Stimulated activated naive CD8-positive, alpha-beta T cell treated with anti-CD3 and anti-CD28 coated beads, Interleukin-15, amount 100 ng/mL, for 72 hours (primary cell): ENCODE measurements around the gene ISLR.

Experiments used
- ATAC-seq: fragments of 150-1000 bp; cut with Tn5 transposase; 2 replicates; pipeline ENCODE4 v1.10.0; 2021; ENCODE audit warnings: mild to moderate bottlenecking, moderate library complexity
- DNase-seq, 2 donors: peaks; one replicate each; pipeline ENCODE4 v3.0.0; 2021 to 2022
- H3K27ac Mint-ChIP-seq, 2 donors: one replicate each; pipeline ENCODE4 v1.8.0; 2022; ENCODE audit warnings: mild to moderate bottlenecking in 2 of 2, mixed read lengths in 2 of 2, moderate library complexity in 2 of 2
- H3K27me3 Mint-ChIP-seq: one replicate; pipeline ENCODE4 v1.8.0; 2022; ENCODE audit warnings: mixed read lengths
- H3K4me1 Mint-ChIP-seq: one replicate; pipeline ENCODE4 v1.8.0; 2022; ENCODE audit warnings: mild to moderate bottlenecking, mixed read lengths
- H3K4me3 Mint-ChIP-seq, 2 donors: one replicate each; pipeline ENCODE4 v1.8.0; 2022; ENCODE audit warnings: mild to moderate bottlenecking in 2 of 2, mixed read lengths in 2 of 2, moderate library complexity in 1 of 2
- H3K9me3 Mint-ChIP-seq, 2 donors: one replicate each; pipeline ENCODE4 v1.8.0; 2022; ENCODE audit warnings: mixed read lengths in 2 of 2

The ISLR gene

GRCh38 chr15:74222240-74223119, 49.0 kb downstream of the ISLR start:
- peaks cover 20% of the 10 kb centered on the region for H3K4me1 Mint-ChIP-seq
- H3K9me3 Mint-ChIP-seq: no peaks in the 10 kb centered on the region
- DNase-seq (no peak), ATAC-seq (no peak)
- no peak overlapping the region for H3K27ac Mint-ChIP-seq
- no peak overlapping the region for H3K4me3 Mint-ChIP-seq
- peaks cover 32% of the 10 kb centered on the region for H3K27me3 Mint-ChIP-seq

GRCh38 chr15:74225928-74226327, 52.4 kb downstream of the ISLR start:
- Mint-ChIP-seq H3K4me1 (peaks cover 20% of the 10 kb centered on the region), H3K4me3 (no peak overlapping the region), H3K27ac (no peak overlapping the region), H3K27me3 (peaks cover 24% of the 10 kb centered on the region), H3K9me3 (no peaks in the 10 kb centered on the region)
- ATAC-seq (no peak), DNase-seq (no peak)
